NCI-H2081 (cell line): Measurements from ENCODE around the gene LTF.
"Not testable (repeated sequence)": the region's sequence is repeated elsewhere in the genome, so short reads cannot be mapped to it uniquely, and the experiment has no call there.

Experiments used
- DNase-seq, 2 experiments: peaks; one replicate each; lab custom pipeline; 2025; lab: John Stamatoyannopoulos, UW

LTF gene

GRCh38 chr3:46440531-46441294 is 24.0 kb downstream of the LTF start:
- DNase-seq = no peak

DNA sequence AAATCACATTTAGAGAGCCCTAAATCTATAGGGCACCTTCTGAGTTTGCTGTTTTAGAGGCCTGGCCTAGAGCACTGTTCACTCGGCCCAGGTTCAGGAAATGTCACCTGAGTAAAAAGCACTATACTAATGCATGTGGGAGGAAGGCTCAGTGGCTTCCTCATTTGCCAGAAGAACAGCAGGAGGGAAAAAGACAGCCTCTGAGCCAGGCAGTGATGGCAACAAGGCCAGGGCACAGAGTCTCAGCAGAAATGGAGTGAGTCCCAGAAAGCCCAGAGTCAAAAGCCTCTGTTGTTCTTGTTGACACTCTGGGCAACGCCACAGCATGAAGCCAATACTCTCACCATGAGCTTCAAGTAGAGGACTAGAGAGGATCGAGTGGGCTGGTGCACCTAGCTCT is 25.9 kb downstream of the LTF start:
- no peak for DNase-seq

- no peak for DNase-seq
Observed at GRCh38 chr3:46435081-46435726, 29.5 kb downstream of the LTF start.

DNA sequence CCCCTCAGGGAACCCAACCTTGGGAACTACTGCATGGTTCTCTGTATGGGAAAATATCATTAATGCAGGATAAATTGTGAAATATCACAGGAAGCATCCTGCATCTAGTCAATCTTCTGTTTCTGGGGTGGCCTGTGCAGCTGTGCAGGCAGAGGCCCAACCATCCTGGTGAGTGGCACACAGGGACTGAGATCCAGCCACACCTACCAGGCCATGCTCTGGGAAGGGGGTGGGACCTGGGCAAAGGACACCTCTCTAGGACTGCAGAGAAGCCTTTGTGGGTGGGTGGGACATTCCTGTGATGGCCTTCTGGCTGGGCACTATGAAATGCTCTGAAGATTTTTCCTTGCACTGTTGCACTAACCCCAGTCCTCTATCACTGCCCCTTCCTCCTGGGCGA is 30.9 kb downstream of the LTF start:
- no peak for DNase-seq

- DNase-seq = not testable (repeated sequence)
Observed at GRCh38 chr3:46433118-46433517, 31.6 kb downstream of the LTF start.

- DNase-seq = not testable (repeated sequence)
Observed at GRCh38 chr3:46431905-46432304, 32.8 kb downstream of the LTF start.

- not testable (repeated sequence) for DNase-seq
Observed at GRCh38 chr3:46430879-46431278, 33.8 kb downstream of the LTF start.

- DNase-seq = no peak
Observed at GRCh38 chr3:46429671-46430070, 35.0 kb downstream of the LTF start.

DNA sequence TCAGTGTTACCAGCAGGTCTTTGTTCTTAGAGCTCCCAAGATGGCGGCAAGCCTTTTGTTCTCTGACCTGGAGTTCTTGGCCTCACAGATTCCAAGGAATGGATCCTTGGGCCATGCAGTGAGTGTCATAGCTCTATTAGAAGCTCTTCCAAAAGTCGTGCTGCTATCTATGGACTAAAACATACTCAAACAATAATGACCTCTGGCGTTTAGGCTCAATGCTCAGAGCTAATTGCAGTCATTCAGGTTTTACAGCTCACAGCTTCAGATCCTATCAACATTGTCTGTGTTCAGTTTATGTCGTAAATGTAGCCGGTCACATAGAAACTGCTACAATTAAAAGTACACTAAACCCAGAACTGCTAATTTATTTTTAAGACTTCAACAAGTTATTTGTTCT is 35.5 kb downstream of the LTF start:
- DNase-seq = peak in 1 of 2 experiments; percentile 31

DNA sequence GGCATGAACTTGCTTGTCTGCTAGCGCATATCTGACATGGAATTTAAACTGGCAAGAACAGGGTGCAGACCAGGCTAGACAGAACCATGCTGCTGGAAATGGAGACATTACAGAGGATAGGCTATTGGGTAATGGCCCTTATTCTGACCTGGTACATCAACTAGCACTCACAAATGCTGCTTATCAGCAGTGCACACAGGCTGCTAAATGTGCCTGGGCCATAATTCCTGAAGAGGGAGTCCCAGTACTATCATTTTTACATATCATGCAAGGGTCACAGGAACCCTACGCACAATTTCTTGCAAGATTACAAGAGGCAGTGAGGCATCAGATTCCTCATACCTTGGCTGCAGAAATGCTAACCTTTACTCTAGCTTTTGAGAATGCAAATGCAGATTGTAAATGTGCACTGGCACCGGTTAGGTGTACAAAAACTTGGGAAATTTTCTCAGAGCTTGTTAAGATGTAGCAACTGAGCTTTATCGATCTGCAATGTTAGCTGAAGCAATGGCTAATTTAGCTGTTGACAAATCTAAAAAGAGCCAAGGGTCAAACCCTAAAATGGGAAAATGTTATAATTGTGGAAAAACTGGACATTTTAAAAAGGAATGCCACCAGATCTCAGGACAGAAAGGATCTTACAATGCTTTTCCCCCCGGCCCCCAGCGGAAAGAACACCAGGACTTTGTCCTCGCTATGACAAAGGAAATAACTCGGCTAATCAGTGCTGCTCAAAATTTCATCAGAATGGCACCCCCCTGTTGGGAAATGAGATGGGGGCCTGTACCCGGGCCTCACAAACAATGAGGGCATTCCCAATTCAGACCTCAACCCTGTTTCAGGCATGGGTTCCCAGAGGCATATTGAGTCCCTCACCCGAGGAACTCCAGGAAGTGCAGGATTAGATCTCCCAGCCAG is 36.5 kb downstream of the LTF start:
- no peak for DNase-seq

GRCh38 chr3:46427404-46427803 is 37.3 kb downstream of the LTF start:
- not testable (repeated sequence) for DNase-seq

DNA sequence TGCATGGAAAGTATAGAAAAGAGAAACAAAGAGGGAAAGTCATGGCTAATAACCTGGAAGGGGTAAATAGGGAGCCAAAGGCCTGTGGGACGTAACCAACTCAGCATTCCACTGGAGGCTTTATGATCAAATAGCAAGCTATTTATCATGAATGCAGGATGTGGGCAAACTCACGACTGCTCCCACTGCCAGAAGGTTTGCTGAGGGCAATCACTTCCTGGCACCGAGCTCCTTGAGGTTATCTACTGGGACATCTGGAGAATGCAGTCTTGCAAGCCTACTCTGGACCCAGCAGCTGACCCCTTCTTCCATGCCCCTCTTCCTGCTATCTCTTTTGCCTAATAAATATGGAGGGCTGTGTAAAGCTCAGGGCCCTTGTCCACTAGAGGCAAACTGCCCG is 38.2 kb downstream of the LTF start:
- not testable (repeated sequence) for DNase-seq

GRCh38 chr3:46423588-46423987 is 41.1 kb downstream of the LTF start:
- peak in 1 of 2 experiments; percentile 3 for DNase-seq

GRCh38 chr3:46422617-46423016 is 42.1 kb downstream of the LTF start:
- no peak for DNase-seq

- DNase-seq = no peak
Observed at GRCh38 chr3:46420931-46421330, 43.8 kb downstream of the LTF start.

DNA sequence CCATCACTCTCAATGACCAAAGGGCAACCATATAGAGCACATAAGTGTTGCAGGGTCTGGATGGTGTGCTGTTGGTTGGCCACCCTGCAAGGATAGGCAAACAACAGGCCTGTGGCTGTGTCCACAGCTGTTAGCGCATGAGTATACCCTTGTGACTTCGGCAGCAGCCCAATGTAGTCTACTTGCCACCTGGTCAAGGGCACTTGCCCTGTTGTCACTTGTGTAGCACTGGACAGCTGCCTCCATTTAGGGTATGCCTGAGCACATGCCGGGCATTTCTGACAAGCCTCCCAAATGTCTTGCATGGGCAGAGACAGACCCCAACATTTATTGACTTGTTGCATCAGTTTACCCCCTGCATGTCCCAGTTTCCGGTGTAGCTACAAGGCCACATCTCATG is 44.9 kb downstream of the LTF start:
- no peak for DNase-seq

DNA sequence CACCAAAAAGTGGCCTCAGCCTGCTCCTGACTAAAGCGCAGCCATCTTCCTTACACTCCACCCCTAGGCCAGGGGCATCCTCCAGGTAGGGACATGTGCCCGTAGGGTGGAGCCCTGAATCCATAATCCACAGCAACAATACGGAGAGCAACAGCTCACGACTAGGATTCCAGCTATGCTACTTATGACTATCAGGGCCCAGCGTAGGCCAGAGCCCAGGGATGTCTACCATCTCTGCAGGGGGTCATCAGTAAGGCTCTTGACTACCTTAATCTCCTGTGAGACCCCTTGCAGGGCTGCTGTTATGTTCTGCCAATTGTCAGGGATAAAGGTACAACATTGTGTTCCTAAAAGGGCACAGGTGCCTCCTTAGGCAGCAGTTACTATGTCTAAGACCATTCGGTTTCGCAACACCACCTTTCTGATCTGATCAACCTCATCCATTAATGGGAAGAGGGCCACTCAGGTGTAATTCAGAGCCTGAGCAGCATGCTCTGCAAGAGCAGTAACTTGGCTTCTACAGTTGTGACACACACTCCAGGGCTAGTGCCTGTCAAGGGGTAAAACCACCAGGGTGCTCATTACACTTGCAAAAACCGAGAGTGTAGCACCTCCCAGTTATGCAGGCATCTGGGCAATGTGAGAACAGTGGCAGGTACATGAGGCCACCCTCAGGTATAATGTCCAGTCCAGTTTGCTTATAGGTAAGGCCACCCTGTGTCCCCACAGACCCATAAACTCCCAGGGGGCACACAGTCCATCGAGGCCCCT is 46.7 kb downstream of the LTF start:
- no peak for DNase-seq

DNA sequence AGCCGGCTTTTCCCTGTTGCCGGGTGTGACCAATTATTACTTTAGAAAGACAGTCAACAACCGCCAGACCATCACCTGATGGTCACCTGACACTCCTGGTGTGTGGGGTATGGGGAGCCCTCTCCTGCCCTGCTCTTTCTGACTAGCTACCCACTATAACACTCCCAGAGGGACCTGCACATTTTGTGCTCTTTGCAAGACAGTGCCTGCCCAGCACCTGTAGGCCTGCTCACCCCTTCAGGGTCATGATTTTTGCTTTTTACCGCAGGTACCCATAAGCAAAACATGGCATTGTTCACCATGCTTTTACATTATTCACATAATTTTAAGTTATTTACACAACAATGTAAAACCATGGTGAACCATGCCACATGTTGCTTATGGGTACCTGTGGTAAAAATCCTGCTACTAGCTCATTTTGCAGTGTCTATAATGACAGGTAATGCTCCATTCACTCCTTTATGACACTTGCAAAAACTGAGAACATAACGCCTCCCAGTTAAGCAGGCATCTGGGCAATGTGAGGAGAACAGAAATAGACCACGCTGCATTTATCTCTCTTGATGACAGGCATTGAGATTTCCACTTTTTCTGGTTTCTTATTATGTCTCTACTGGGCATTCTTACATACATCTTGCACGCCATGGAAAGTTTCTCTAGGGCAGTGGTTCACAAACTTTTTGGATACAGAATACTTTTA is 47.7 kb downstream of the LTF start:
- DNase-seq = peak in 1 of 2 experiments; percentile 6

DNA sequence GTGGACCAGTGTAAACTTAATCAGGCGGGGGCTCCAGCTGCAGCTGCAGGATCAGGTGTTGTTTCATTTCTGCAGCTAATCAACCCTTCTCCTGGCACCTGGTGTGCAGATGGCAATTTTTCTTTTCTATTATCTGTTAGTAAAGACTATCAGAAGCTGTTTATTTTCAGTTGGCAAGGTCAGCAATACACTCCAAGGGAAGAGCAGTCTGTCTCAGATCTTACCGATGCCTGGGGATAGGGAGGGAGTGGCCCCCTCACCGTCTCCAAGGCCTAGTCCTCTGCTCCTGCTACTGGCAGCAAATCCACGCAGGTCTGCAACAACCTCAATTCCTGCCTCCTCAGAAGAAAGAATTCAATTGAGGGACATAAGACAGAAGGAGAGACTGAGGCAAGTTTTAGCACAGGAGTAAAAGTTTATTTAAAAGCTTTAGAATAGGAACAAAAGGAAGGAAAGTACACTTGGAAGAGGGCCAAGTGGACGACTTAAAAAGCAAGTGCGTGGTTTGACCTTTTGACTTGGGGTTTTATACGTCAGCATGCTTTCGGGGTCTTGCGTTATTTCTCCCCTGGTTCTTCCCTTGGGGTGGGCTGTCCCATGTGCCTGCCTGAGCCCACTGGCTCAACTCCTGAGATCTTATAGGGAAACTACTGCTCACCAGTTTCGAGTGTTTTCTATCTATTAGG is 48.4 kb downstream of the LTF start:
- peak; percentile 47 to 86 for DNase-seq

- no peak for DNase-seq
Observed at GRCh38 chr3:46414739-46415138, 50.0 kb downstream of the LTF start.

DNA sequence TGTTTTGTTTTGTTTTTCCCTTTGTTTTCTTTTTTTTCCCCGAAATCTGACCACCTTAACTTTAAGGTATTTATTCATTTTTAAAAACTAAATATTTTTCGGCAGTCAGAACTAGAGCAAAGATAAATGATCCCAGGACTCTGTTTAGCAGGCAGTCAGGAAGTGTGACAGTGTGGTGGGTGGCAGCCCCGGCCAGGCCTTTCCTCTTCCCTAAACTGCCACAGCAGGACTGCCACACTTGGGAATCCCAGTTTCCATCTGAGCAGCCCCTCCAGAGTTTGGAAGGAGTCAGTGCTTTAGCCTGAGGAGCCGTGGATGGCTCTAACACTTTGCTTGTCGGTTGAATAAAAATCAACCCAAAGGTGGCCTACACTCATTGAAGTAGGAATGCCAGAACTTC is 50.8 kb downstream of the LTF start:
- no peak for DNase-seq
